MM.1S (cell line): ENCODE data around the gene BCL2.

ENCODE experiments used
- CTCF ChIP-seq: fragments of 300-600 bp; sonication (generic); IDR thresholded peaks from 2 replicates; pipeline ENCODE4 v1.5.1; 2016; ENCODE audit warnings: antibody characterized with exemption, low read length, mixed read lengths
- EZH2phosphoT487 ChIP-seq: fragments of 300-600 bp; sonication (generic); IDR thresholded peaks from 2 replicates; pipeline ENCODE4 v1.6.1; 2018; ENCODE audit warnings: antibody characterized with exemption, low read length

DNA sequence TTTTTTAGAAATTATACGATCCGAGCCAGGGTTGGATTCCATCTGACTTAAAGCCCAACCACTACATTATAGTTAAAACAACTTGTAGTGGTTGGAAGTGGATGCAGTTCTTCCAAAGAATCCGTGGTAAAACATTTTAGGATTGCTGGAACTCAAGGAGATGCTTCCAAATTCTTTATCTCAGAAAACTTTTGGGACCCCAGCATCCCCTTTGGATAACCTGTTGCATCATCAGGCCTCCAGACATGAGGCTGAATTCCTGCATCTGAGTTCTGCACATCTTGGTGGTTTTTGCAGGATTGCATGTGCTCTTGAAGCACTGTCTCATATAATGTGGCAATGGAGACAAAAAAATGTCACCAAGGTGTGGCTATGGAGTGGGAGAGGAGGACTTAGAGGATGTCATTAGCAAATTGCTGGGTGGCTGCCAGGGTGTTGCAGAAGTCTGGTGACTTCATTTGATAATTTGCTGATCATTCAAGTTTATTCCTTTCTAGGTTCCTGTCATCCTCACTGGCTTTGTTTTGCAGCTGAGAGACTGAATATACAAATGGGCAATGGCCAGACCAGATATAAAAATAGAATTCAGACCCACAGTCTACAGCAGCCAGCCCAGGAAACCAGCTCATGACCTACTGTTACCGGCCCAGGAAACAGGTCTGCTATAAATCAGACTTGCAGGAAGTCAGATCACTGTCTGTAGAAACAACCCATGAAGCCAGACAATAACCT is 207.7 kb downstream of the BCL2 start:
- TF ChIP-seq CTCF (no peak), EZH2phosphoT487 (no peak)
